ENCODE results near the gene GAB1. TPM values are rescaled to one million over a fixed set of nuclear protein-coding genes. Genes with fewer than 3 reads are reported as not detected.

The GAB1 gene
- 11.5 and 13.4 TPM in 2 replicates for total RNA-seq

DNA sequence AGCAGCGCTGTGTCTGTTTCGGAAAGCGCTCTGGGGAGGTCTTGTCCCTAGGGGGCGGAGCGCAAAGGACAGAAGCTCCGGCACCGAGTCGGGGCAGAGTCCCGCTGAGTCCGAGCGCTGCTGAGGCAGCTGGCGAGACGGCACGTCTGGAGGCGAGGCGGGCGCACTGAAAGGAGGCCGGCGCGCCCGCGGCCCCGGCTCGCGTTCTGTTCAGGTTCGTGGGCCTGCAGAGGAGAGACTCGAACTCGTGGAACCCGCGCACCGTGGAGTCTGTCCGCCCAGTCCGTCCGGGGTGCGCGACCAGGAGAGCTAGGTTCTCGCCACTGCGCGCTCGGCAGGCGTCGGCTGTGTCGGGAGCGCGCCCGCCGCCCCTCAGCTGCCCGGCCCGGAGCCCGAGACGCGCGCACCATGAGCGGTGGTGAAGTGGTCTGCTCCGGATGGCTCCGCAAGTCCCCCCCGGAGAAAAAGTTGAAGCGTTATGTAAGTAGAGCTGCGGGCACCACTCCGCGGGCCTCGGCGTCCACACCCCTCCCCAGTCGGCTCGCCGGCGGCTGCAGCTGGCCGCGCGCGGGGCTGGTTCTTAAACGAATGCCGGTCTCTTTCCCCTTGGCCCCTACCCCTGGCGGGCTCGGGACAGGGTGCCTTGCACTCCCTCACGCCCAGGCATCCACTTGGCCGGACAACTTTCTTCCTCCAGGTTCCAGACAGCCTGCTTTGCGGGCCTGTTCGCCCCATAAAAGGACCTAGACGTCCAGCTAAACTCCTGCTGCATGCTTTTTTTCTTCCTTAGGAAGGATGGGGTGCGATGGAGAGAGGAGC, at the start of gene GAB1:
Gene GAB1 (plus strand): TSS at position 96 of the 819 bp plus-strand sequence. CDS start 313 bp downstream, at position 409.

GRCh38 chr4:143513314-143514168, 176.9 kb downstream of the GAB1 start, which contains the start of gene SMARCA5:
SMARCA5 (plus strand) TSS chr4:143513702; CDS start chr4:143513925, 223 bp downstream.

Other genes with a start within 250 kb of the GAB1 start
- gene USP38, start 152.0 kb upstream of the GAB1 start, total RNA-seq: 24.5 and 24.6 TPM in 2 replicates
- gene SMARCA5, start 176.8 kb downstream of the GAB1 start, total RNA-seq: 40.2 and 43.3 TPM in 2 replicates

Measured in smooth muscle cell of the pulmonary artery (primary cell).